GM19023 (cell line): ENCODE results near the gene SETBP1.

ENCODE experiments used
- ATAC-seq: cut with Tn5 transposase; IDR thresholded peaks from one replicate; pipeline ENCODE4 v1.9.1; 2021; ENCODE audit warnings: mild to moderate bottlenecking, moderate library complexity; ENCODE audit not compliant: unreplicated experiment

SETBP1 gene

GRCh38 chr18:44680273-44681075 is at the start of gene SETBP1:
SETBP1 (plus strand) TSS chr18:44680888; CDS start chr18:44701347, 20,459 bp downstream.
- peak; percentile 29 for ATAC-seq

GRCh38 chr18:44632469-44633145 is 48.1 kb upstream of the SETBP1 start:
- ATAC-seq: no peak

- no peak for ATAC-seq
Observed at GRCh38 chr18:44635546-44635945, 45.1 kb upstream of the SETBP1 start.

- peak; percentile 55 for ATAC-seq
Observed at GRCh38 chr18:44636241-44636640, 44.4 kb upstream of the SETBP1 start.

- no peak for ATAC-seq
Observed at GRCh38 chr18:44637210-44638033, 43.3 kb upstream of the SETBP1 start.

- ATAC-seq: no peak
Observed at GRCh38 chr18:44638034-44638540, 42.6 kb upstream of the SETBP1 start.

- ATAC-seq: no peak
Observed at GRCh38 chr18:44638811-44639210, 41.9 kb upstream of the SETBP1 start.

- ATAC-seq: no peak
Observed at GRCh38 chr18:44643004-44643403, 37.7 kb upstream of the SETBP1 start.

GRCh38 chr18:44651478-44651877 is 29.2 kb upstream of the SETBP1 start:
- no peak for ATAC-seq

- no peak for ATAC-seq
Observed at GRCh38 chr18:44651918-44652572, 28.6 kb upstream of the SETBP1 start.

GRCh38 chr18:44652722-44653121 is 28.0 kb upstream of the SETBP1 start:
- no peak for ATAC-seq

GRCh38 chr18:44654573-44654972 is 26.1 kb upstream of the SETBP1 start:
- ATAC-seq: no peak

- ATAC-seq: no peak
Observed at GRCh38 chr18:44655435-44655834, 25.3 kb upstream of the SETBP1 start.

GRCh38 chr18:44659771-44660170 is 20.9 kb upstream of the SETBP1 start:
- no peak for ATAC-seq

- no peak for ATAC-seq
Observed at GRCh38 chr18:44668270-44668975, 12.3 kb upstream of the SETBP1 start.

- ATAC-seq: no peak
Observed at GRCh38 chr18:44671914-44672313, 8.8 kb upstream of the SETBP1 start.

GRCh38 chr18:44672506-44672905 is 8.2 kb upstream of the SETBP1 start:
- no peak for ATAC-seq

GRCh38 chr18:44673256-44673880 is 7.3 kb upstream of the SETBP1 start:
- ATAC-seq: no peak

- no peak for ATAC-seq
Observed at GRCh38 chr18:44677933-44678332, 2.8 kb upstream of the SETBP1 start.

GRCh38 chr18:44678725-44679055 is 2.0 kb upstream of the SETBP1 start:
- no peak for ATAC-seq
